HG03432 (cell line): ENCODE data around the gene GPSM1.
"Not testable (repeated sequence)": the region's sequence is repeated elsewhere in the genome, so short reads cannot be mapped to it uniquely, and the experiment has no call there.

Experiments
- ATAC-seq: cut with Tn5 transposase; IDR thresholded peaks from one replicate; pipeline ENCODE4 v1.9.1; 2021; ENCODE audit warnings: mild to moderate bottlenecking, moderate library complexity; ENCODE audit not compliant: unreplicated experiment

The GPSM1 gene

GRCh38 chr9:136393531-136393930 lies 66.2 kb downstream of the GPSM1 start:
- ATAC-seq = no peak

DNA sequence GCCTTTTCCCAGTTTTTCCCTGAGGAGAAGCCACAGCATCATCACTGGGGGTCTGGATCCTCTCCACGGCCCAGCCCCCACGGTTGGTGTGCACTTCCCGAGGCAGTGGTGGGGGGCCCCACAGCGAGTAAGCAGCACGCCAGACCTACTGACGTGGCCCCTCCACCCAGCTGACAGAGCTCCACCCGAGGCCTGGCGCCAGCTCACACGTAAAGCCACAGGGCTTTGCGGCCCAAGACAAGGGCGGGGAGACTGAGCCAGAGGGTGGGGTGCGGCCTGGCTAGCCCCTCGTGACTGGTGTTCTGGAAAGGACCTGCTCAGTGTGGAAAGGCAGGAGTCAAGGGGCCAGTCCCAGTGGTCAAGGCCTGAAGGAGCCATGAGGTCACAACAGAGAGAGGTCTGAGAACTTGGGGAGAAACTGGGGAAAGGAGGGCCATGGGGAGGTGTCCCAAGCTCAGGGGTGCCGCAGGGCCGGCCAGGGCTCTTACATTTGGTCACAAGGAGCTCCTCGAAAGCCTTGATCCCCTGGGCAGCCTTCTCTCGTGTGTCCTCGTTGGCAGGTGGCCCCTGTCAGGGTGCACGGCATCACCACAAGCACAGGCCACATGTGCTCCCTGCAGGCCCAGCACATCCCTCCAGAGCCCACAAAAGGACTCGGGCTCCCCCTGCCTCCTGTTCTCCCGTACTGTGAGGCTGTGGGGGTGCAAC lies 67.1 kb downstream of the GPSM1 start:
- ATAC-seq = no peak

DNA sequence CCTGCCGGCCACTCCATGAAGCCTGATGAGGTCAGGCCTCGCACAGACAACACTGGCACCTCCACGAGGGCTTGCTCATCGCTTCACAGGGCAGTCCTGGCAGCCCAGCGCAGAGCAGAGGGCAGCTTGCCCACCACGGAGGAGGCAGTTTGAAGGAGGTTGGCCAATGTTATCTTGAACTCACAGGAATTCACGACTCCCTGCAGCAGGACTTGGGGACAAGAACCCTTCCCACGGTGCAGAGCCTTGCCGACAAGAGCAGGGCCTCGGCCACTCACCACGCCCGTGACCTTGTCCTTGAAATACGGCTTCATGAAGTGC lies 67.6 kb downstream of the GPSM1 start:
- no peak for ATAC-seq

- no peak for ATAC-seq
Observed at GRCh38 chr9:136395345-136396218, 68.2 kb downstream of the GPSM1 start.

GRCh38 chr9:136396219-136396515 lies 68.8 kb downstream of the GPSM1 start:
- ATAC-seq = no peak

DNA sequence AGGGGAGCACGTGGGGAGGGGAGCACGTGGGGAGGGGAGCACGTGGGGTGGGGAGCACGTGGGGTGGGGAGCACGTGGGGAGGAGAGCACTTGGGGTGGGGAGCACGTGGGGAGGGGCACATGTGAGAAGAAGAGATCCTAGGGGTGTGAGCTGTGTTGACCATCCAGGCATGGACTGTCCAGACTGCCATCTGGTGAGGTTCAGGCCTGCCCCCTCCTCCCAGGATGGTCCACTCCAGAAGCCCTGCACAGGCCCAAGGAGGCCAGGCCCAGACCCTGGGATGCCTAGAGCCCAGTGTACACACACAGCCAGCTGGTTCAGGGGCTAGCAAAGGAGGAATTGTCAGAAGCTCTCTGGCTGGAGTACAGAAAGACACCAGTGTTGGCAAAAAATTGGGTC lies 70.3 kb downstream of the GPSM1 start:
- no peak for ATAC-seq

DNA sequence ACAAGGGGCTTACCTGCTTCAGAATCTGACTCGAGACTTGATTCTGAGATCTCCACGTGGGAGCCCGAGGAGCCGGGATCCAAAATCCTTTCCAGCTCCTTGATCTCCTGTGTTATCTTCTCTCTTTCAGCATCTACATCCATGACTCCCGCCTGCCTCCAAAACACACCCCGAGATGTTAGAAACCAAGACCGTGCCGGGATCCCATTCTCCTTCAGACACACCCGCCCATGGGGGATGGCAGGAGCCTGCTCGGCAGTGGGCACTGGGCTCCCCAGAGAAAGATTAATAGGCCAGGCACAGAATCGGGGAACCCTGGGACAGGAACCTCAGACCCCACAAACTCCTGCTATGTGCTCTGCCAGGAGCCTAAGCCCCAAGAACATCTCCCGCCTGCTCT lies 70.9 kb downstream of the GPSM1 start:
- ATAC-seq = no peak

DNA sequence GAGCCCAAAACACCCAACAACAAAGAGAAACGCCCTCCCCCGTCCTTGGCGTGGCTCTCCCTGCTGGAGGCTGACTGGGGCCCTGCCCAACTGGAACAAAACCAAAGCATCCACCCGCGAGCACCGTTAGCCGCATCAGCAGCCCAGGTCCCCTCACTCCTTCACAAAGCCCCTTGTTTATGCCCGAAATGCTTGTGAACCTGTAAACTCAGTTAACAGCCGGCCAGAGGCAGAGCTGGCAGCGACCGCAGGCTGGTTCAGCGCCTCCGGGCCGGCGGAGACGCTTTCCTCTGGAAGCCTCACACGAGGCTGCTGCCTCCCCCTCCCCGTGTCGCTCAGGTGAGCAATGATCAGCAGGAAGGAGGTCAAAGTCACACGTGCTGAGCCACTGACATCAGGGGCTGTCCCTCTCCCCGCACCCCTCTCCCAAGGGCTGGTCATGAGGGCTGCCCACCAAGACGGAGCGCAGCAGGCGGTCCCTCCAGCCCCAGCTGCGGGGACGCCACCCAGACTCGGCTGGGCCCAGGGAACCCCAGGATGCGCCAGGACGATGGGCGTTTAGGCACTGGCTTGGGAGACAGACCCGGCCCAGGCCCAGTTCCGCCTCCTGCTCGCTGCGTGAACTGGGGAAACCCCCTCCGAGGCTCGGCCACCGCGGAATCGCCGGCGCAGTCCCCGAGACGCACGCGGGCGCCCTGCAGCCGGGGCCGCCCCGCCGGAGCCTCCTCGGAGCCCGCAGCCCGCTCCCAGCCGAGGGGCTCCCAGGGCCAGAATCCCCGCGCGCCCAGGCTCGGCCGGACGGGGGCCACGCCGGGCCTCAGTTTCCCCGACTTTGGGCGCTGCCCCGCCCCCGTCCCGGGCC lies 72.1 kb downstream of the GPSM1 start:
- peak; percentile 24 for ATAC-seq

GRCh38 chr9:136400038-136400834 lies 72.9 kb downstream of the GPSM1 start, which contains the start of gene SNAPC4:
SNAPC4 (minus strand) TSS chr9:136400170; CDS start chr9:136398428, 1,742 bp downstream.
- ATAC-seq = peak; percentile 71

- ATAC-seq = no peak
Observed at GRCh38 chr9:136401173-136401922, 74.0 kb downstream of the GPSM1 start.

GRCh38 chr9:136402067-136402466 lies 74.7 kb downstream of the GPSM1 start:
- no peak for ATAC-seq

- ATAC-seq = no peak
Observed at GRCh38 chr9:136403538-136403914, 76.2 kb downstream of the GPSM1 start.

DNA sequence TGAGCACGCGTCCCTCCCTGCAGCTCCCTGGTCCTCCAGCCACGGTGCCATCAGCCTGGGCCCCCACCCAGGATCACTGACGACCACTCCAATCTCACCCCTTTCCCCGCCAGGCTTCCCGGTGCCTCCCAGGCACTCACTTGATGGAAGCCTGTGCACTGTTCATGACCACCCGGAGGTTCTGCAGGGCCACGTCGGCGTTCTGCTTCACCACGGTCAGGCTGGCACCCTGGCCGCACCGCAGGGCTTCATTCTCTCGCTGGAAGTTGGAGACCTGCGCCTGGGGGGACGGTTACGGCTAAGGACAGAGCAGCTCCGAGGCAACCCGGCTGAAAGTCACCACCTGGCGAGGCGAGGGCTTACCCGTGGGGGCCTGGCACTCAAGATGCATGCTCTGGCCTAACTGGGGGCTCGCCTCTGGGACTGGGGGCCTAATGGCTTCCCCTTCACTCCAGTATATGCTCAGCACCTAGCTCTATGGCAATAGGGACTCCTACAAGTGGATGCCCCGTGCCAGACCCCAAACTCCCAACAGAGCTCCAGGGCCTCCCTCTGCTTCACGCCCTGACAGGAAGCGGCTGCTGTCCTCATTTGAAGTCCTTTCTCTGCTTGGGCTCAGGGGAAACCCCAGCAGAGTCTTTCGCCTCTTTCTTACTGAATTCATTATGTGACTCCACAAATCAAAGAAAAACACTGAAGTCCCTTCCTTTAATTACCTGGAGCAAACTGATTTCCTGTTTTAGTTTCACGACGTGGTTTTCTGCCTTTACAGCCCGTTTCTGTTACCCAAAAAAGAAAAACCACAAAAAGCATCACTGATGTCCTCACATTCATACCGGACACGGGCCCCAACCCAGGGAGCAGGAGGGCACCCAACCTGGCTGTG lies 76.8 kb downstream of the GPSM1 start:
- no peak for ATAC-seq

DNA sequence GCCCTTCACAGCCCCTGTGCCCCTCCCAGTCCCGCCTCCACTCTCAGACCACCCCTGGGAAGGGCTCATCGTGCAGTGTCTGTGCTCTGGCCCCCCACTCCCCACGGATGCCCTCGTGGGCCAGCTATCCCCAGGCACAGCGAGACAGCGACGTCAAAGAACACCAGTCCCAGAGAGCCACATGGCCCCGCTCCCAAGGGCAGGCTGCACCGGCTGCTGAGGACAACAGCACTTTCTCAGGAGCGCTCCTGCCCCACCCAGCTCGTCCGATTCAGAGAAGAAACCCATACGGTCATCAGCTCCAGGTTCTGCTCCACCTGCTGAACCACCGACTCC lies 77.4 kb downstream of the GPSM1 start:
- no peak for ATAC-seq

DNA sequence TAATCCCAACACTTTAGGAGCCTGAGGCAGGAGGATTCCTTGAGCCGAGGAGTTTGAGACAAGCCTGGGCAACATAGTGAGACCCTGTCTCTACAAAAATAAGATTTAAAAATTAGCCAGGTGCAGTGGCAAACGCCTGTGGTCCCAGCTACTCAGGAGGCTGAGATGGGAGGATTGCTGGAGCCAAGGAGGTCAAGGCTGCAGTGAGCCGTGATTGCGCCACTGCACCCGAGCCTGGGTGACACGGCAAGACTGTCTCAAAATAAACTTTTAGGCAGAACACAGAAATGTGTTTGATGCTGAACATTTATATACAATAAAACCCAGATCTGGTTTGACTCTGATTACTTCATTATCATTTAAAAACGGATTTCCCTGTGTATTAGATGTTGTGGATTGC lies 78.1 kb downstream of the GPSM1 start:
- no peak for ATAC-seq

GRCh38 chr9:136405904-136406303 lies 78.6 kb downstream of the GPSM1 start:
- ATAC-seq = not testable (repeated sequence)

DNA sequence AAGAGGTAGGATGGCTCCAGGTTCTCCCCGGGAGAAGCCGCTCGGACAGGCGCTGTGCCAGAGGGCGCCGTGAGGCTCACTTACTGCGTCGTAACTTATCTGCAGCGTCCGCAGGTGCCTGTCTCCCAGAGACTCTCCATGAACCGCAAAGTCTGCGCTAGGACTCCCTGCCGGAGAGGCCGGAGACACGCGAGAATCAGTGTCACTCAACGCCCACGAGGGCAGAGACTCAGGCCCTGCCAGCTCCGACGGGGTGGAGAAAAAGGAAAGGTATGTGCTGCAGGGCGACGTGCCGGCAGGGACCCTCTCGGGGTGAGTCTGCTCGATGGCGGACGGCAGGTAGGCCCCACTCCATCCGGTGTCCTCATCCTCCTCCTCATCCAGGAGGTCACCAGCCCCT lies 79.7 kb downstream of the GPSM1 start:
- ATAC-seq = not testable (repeated sequence)

DNA sequence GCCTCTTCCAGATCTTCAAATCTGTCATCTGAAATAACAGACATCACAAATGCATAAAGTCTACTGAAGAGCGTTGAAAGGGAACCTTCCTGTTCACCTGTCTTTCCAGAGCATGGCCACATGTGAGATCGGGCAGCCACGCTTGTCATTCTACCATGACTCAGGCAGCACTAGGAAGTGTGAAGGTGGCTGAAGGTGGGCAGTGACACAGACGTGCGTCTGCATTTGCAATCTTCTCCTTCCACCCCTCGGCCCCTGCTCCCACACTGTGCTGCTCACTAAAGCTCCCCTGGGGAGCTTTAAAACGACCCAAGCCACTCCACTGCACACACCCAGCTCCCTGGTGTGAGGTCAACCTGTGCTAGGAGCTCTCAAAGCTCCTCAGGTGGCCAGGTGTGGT lies 80.6 kb downstream of the GPSM1 start:
- ATAC-seq = no peak
